GM21367 (cell line): ENCODE measurements around the gene THADA.
A peak's percentile ranks its signal among the peaks of the same experiment; 100 is the strongest.

ENCODE experiments used
- ATAC-seq: cut with Tn5 transposase; IDR thresholded peaks from one replicate; pipeline ENCODE4 v1.9.1; 2021; ENCODE audit not compliant: unreplicated experiment

THADA gene

DNA sequence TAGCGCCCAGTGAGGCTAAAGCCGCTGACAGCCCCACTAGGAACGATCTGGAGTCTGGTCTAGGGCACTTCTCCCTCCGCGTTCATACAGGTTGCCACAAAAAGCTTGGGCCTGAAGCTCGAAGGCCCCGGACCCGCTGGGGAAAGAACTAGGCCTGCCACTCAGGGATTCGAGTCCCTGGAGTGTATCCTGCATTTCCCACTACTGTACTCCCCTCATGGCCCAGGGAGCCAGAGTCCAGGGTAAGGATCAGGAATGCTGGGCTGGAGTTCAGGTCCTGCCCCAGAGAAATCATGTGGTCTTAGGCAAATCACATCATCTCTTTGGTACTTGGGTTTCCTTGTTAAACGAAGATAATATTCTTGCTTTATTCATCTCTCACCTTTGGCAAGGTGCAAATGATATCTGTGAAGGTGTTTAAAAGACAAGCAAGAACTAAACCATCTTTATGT, 368.0 kb downstream of the THADA start:
- ATAC-seq, result no peak

DNA sequence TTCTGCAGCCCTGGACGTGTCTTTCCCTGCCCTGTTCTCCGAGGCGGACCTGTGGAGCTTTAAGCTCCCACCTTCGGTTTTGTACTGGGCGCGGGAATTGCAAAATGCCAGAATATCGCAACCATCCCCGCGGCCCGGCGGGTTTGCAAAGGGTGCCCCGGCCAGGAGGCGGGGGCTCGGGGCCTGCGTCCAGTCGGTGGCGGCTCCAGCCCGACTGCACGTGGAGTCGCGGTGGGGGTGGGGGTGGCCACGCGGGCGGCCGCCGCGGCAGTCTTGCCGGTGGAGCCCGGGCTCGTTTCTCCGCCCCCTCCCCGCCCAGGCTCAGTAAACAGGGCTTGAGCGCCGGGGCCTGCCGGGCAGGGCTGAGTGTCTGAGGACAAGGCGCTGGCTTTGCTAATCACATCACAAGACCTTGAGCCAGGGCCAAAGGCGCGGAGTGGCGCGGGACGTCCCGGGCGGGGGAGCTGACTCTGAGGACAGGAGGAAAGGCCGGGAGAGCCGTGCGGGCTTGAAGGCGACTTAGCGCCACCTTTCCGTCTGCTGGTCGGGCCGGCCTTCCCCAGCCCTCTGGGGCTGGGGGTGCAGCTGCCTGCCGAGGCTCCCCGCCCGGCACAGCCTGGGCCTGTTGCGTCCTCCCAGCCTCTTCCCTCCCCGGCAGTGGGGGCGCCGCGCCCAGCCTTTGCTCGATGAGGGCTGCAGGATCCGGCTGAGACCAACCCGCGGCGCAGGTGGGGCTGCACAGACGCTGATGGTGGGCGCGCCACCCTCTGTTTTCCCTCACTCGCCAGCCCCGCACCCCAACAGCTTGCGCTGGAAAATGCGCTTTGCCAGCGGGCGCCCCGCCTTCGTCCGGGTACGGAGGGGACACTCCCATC, 368.6 kb downstream of the THADA start:
- no peak for ATAC-seq

DNA sequence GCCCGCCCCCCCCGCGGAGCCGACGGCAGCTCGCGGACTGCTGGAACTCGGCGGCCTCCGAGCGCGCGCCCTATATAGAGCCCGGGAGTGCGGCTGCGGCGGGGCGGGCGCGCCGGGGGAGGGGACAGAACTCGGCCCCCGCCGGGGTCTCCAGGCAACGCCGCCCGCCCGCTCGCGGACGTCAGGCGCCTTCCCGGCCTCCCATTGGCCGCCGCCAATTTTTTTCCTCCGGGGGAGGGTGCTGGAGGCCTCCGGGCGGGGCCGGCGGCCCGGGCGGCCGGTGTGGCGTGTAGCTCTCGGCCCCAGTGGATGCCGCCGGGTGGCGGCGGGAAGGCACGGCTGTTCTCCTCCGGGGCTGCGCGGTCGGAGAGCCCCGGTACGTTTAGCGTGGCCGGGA, 369.3 kb downstream of the THADA start, which contains the start of gene ZFP36L2:
Gene ZFP36L2 (minus strand): TSS at position 49 of the 397 bp plus-strand sequence. CDS start 291 bp downstream, outside the sequence.
- peak; percentile 43 for ATAC-seq

DNA sequence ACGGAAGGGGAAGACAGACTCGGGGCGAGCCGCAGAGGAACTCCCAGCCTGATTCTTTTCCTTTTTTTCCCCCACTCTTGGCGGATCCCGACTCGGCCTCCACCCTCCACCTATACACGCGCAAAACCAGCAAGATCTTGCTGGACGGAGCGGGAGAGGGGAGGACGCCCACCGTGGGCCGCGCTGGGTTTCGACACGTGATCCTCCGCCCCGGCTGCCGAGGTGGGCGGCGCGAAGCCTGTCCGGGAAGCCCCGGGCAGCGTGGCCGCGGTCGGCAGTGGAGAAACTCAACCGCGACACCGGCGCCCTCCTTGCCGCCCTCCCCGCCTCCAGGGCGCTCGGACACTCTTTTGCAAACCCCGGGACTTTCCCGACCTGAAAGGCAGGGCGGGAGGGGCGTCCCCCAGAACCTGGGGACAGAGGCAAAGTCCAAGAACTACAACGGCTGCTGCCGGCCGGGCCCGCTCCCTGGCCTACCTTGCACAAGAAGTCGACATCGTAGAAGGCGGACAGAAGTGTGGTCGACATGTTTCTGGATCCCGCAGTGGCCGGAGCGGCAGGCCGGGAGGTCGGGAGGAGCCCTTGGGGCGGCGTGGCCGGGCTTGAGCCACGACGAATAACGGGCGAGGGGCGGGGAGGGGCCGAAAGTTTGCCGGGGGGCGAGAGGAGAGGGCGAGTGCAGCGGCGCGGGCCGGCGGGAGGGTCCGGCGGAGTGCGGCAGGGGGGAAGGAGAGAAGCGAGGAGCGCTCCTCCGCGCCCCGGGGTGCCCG, 369.9 kb downstream of the THADA start:
- ATAC-seq, result peak; percentile 20

DNA sequence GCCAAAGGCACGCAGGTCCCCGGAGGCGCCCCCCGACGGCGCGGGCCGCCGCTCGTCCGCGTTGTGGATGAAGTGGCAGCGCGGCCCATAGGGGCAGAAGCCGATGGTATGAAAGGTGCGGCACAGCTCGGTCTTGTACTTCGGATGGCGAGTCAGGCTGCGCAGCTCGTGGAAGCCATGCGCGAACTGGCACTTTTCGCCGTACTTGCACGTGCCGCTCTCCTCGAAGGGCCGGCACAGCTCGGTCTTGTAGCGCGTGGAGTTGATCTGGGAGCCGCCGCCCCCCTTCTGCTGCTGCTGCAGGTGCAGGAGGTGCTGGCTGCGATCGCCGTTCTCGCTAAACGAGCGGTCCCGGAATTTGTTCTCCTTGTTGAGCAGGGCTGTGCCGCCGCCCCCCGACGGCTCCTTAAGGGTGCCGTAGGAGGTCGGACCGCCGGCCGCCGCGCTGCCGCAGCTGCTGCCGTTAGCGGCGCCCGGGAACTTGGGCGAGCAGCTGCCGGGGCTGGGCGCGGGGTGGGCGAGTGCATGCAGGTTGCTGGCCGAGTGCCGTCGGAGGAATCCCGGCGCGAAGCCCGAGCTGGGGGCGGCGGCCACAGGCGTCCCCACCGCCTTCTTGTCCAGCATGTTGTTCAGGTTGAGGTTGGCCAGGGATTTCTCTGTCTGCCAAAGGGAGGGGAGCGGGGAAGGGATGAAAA, 370.6 kb downstream of the THADA start:
- no peak for ATAC-seq

DNA sequence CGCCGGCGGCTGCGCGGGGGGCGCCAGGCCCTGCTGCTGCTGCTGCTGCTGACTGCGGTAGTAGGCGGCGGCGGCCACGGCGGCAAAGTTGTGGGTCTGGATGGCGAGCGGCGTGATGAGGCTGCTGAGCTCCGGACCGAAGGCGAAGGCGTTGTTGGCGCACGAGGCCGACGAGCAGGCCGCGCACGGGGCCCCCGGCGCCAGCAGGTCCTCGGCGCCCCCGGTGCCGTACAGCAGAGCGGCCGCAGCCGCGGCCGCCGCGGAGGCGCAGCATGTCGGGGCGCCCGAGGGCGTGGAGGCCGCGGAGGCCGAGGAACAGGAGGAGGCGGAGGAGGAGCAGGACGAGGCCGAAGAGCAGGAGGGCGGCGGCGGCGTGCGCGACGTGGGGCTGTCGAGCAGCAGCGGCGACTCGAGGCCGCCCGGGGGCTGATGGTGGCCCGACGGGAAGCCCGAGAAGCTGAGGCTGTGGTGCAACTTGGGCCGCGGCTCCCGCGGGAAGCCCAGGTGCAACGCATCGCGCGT, 371.2 kb downstream of the THADA start:
- no peak for ATAC-seq

DNA sequence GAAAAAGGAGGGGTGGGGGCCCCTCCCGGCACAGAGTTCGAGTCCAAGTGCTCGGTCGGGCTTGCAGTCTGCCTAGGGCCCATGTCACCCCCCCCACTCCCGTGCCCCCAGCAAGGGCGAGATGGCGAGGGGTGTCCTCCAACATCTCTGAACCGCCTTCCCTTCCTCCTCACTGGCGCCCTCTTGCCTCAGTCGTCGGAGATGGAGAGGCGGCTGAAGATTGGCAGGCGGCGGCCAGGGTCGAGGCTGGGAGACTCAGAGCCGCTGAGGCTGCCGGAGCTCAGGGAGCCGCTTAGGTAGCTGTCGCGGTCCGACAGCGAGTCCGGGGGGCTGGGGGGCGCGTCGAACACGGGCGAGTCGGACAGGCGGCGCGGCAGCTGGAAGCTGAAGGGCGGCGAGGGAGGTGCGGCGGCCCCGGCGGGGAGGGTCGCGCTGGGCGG, 371.7 kb downstream of the THADA start:
- ATAC-seq, result no peak

DNA sequence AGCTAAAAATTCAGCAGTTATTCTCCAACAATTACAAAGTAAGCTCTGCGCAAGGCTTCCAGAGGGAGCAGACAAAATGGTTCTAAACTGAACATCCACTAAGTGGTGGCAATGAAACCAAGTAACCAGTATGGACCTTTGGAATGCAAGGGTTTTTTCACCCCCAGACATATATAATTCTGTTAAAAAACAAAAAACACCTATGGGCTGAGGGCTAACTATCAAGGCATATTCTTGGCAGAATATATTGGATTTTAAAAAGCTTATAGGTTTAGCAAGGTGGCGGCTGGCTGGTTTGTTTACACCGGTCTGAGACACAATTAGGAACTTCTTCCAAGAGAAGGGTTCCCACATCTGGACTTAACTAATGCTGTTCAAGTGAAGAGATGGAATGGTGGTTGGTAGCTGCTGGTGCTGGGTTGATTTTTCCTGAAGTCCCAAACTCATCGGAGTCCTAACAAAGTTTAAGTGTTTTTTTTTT, 372.3 kb downstream of the THADA start:
- ATAC-seq, result no peak

DNA sequence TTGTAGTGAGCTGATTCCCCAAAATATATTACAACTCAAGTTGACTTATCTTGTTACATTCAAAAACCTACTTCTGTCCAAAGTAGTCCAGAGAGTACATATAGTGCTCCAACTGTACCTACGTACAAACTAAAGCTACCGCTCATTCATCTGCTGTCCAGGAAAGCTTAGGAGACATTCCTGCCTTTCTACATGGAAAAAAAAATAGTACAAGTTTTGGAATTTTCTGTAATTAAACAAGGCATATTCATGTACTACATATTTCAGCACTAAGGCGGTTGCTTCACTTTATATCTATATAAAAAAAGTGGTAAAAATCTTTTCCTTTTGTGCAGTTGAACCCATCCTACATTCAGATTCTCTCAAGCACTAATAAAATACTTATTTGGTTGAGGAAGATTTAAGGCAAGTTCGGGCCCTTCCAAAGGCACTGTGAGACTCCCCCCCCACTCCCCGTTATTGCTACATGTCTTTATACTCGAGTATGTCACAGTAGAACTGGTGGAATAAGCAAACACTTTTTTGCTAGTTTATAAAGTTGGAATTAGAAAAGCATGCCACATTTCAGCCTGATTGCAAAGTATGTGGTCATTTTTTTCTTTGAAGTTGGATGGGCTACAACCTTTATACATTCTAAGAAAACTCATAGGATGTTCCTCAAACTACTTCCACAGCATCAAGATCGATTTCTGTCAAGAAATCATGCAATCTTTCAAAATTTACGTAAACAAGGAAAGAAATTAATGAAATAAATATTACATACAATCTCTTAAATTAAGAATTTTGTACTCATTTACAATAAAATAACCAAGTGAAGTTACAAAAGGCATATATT, 373.1 kb downstream of the THADA start:
- no peak for ATAC-seq

DNA sequence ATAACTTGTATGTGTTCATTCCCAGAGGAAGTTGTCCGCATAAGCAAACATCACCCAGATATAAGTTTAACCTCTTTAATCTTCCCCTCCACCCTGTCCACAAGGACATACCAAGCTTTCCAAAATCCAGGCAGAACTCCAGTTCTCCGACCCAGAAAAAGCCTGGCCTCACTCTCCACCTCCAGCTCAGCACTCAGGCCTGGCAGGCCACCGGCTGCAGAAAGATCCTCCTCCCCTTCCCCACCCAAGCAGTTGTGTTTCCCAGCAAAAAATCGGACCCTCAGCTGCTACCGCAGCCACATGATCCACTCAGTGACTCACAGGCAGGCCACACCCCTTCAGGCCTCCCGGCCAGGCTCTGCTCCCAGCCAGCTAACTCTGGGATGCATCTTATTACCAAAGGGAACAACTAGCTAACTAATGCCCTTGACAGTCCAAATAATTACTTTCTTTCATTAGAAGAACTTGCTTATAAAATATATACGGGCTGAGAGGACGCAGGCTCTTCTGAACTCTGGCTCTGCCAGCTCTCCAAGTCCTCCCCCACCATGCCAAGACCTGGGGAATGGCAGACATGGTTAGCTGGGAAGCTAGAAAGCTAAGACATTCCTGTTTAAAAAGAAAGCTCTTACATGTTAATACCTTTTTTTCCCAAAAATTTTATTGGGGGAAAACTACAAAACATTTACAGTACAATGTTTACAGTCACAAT, 373.9 kb downstream of the THADA start:
- ATAC-seq, result no peak

DNA sequence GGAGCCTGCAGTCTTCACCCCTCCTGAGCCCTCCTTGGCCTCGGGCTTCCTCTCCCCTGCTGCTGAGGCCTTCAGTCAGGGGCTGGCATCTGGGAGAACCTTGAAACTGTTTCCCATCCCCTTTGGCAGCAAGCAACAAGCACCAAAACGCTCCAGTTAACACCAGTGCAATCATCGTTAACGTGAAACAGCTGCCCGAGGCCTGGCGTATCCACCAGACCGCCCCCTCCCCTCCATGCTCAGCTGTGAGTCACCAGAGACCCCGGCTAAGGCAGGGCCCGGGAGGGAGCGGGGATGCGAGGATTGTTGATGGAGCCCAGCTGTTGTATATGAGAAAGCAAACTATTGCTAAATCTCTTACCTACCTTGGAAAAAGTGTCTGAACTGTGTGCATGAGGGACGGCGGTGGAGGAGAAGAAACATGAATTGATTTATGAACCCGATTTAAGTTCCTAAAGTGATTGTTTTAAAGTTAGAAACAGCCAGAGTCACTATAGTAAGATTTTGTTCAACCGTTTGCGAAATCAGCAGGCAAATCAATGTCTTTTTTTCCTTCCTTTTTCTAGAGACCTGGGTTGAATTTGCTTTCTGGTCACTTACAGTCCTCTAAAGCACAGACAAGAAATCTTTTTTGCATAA, 374.6 kb downstream of the THADA start:
- ATAC-seq, result no peak

DNA sequence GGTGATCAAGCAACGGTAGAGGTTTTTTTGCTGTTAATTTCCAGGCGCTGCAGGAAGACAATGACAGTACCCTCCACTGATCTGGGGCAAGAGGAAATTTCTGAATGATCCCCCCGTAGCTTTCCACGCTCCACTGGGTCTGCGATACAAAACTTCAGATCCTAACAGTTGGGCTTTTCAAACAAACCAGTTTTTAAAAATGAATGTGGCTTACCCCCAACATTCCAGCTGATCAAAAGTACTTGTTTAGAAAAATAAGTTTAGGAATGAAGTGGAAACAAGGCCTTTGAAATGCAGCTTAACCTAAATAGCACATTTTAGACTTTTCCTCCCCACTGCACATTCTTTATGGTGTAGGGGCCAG, 375.1 kb downstream of the THADA start:
- no peak for ATAC-seq

DNA sequence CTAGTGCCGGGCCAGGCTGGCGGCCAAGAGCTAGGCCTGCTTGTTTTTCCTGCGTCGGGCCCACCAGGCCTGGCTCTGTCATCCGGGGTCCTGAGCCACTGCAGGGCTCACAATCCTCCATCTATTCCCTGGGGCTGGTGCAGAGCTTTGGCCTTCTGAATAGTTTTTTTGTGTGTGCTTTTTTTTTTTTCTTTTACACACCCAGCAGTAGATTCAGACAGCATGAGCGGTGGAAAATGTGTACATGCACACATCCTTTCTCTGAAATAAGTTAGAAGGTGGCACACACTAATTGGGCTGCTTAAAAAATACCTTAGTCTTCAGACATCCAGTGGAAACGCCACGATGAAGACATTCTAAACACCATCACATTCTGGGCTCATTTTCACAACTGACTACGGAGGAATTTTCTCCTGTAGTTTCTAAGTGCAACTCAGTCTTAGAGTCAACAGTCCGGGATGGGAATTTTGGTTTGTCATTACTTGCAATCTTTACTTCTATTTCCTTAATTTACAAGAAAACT, 375.5 kb downstream of the THADA start:
- ATAC-seq, result no peak

DNA sequence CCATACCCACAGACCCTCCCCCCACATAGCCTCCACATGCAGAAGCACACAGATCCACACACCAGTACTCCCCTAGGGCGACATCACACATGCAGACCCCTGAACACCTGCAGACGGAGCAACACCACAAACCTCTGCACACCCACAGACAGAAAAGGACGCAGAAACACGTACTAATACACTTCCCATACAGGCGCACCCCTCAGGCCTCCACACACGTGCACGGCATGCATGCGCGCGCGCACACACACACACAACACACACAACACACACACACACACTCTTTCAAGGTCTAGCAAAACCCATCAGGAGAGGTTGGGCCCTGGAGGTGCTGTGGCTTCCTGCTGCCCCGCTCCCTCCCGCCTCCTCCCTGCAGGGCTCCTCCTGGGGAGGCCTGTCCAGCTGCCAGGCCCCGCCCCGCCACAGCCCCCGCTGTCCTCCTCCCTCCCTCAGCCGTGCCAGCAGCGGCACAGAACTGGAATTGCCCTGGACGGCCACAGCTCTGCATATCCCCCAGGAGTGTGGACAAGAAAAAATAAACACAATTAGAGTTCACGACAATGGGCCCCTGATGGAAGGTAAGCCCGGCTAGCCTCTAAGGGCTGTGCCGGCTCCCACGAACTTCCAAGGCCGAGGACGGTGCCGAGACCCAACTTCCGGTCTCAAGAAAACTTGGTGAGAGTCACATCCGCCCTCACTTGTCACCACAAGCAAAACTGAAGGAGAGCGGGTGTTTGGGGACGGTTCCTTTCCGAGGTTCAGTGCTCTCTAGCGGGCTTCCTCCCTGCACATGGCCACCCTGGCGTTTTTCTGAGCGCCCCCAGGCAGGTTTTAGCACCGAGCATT, 376.2 kb downstream of the THADA start:
- ATAC-seq, result peak; percentile 41

DNA sequence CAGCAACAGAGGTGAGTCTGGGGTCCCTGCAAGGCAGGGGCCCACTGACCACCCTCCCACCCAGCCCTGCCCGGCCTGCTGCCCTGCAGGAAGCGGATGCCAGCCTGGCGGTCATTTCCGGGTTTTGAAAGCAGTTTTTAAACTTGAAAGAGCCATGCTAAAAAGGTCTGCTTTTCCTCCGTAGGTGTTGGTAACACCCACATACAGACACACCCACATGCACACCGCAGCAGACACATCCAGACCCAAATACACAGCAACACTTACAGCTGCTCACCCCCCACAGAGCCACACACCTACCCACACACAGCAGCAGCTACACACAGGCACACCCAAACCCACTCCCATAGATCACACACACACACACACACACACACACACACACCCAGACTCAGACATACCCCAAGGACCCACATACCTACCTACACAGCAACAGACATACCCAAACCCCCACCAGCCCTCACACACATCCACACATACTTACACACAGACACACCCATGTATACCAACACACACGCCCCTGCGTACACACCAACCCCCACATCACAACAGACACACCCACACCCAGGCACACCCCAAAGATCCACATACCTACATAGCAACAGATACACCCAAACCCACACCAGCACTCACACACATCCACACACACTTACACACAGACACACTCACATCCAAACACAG, 377.0 kb downstream of the THADA start:
- ATAC-seq, result peak; percentile 32

DNA sequence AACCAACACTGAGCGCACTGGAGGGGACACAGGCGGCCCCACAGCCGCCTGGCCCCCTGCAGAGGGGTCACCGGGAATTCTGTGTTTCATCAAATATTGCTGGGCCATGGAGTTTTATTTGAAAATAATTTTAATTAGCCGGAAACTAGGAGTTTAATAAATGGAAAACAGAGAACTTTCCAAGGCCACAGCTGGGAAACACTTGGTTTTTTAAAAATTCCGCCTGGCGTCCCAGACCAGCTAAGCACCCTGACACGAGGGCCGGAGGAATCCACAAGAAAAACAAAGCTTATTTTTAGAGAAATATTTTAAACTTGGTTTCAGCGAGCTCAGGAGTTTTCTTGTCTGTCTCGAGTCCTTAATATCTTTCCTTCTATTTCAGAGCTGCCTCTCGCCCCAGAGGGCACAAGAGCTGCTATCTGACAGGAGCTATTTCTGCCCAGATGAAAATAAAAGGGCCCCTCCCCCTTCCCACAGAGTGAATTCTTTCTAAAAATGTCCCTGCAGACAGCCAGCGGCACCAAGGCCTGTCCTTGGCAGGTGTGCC, 377.6 kb downstream of the THADA start:
- peak; percentile 5 for ATAC-seq
